HK-2 (cell line): ENCODE data around the gene CD59.
A peak's percentile ranks its signal among the peaks of the same experiment; 100 is the strongest.
"Not testable (repeated sequence)": the region's sequence is repeated elsewhere in the genome, so short reads cannot be mapped to it uniquely, and the experiment has no call there.

Experiments used
- DNase-seq: peaks from one replicate; pipeline ENCODE4 v3.0.0-alpha.2; 2018; ENCODE audit not compliant: unreplicated experiment

Gene CD59

DNA sequence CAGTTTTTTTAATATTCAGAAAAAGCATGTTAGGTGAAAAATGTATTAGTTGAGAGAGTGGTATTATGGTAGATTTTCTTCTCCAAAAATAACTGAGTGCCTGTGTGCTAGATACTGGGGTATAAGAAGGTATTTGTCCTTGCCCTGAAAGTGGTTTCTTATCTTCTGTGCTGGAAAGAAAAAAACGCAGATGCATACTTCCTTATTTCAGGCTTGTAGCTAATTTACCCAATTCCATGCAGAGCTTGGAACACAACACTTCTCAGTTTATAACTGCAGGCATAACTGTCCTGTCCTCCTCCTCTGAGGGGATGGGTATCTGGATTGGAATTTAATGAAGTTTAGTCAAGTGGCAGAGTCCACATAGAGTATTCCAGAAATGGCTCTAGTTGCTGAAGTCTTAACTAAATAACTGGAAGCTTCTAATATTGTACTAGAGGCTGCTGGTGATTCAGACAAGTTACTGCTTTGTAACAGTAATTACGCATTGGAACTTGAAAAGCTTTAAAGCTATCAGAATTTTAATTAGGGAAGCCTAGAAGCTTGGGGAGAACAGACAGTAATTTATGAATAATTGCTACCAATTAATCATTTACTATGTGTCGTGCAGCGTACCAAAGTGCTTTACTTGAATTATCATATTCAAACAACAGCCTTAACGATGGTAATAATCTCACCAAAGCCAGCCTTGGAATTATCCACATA is 22.9 kb downstream of the CD59 start:
- no peak for DNase-seq

DNA sequence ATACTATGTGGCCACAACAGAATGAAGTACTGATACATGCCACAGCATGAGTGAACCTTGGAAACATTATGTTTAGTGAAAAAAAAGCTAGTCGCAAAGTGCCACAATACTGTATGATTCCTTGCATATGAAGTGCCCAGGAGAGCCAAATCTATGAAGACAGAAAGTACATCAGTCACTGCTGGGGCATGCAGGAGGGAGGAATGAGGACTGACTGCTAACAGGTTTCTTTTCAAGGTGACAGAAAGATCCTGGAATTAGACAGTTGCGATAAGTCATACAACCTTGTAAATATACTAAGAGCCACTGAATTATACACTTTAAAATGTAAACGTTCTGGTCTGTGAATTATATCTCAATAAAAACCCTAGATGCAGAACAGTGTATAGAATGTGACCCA is 23.8 kb downstream of the CD59 start:
- DNase-seq: no peak

DNA sequence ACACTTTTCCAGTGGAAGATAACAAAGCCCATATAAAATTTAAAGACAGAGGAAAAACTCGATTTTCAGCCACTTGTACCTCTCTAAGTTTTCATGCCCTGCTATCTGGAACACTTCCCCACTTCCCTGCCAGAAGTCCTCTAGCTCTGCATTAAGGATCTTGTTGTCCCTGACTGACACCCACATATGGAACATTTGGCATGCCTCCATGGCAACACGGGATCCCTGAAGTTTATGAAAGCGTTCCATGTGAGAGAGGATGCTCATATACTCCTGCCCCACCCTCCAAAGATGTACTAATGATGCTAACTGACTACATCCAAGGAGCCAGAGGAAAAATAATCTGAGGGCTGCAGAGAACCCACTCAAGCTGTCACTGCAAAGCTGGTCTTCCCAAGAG is 26.8 kb downstream of the CD59 start:
- no peak for DNase-seq

DNA sequence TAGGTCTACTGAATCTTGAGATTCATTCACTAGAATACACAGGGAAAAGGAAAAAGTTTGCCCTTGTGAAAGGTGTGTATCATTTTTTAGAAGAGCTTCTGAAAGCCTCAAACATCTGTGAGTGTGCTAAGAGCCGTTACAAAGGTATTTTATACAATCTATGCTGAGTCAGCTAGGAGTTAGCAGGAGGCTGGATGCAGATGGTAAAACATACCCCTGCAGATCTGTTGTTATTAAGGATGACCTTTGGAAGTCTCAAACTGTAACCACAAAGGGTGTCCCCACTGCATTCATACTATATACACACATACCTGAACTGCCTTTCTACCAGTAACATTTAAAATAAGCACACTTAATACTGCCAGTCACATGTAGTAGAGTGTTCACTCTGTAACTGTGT is 27.2 kb downstream of the CD59 start:
- no peak for DNase-seq

DNA sequence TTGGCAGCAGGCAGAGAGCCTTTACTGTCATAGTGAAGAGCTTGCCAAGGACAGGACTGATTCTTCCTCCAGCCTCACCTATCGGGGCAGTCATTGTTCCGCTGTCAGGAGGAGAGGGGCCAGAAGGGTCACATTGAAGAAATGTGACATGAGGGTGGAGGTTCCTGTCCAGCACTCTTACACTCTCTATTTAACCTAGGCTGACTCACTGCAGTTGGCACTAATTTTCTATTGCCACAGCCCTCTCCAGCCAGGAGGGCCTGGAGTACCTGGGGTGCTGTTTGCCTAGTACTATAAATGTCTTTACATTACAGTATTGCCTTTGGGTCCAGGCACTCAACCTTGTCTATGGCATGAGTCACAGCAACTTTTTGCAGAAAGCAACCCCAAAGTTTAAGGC is 28.4 kb downstream of the CD59 start:
- not testable (repeated sequence) for DNase-seq

DNA sequence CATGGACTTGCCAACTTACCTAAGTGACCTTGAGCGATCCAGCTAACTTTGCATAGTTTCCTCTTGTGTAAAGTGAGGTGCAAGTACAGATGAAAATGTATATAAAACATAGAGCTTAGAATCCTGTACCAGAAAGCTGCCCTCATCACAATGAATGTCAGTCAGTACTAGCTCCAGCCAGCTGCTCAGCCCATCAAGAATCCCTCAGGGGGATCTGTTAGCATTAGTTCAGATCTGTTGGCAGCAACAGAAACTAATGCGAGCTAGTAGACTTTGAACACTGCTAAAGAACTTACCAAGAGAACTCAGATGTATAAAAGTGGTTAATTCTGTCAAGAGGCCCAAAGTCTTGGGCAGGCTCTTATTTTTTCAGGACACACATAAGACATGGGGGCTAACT is 29.3 kb downstream of the CD59 start:
- no peak for DNase-seq

DNA sequence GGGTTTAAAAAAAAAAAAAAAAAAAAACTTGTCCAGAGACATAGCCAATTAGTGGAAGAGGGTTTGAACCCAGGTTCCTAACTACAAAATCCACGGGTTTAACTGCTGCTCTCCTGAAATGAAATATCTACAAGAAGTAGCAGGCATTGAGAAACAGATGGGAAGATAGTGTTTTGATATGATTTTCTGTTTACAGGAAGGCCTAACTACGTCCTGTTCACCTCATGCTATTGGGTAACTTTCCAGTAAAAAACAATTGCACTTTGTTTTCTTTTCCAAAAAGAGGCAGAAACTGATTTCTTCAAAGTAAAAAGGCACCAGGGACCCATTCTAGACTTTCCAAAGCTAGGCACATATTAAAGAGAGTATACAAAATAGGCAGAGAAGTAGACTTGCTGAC is 29.7 kb downstream of the CD59 start:
- DNase-seq: no peak

DNA sequence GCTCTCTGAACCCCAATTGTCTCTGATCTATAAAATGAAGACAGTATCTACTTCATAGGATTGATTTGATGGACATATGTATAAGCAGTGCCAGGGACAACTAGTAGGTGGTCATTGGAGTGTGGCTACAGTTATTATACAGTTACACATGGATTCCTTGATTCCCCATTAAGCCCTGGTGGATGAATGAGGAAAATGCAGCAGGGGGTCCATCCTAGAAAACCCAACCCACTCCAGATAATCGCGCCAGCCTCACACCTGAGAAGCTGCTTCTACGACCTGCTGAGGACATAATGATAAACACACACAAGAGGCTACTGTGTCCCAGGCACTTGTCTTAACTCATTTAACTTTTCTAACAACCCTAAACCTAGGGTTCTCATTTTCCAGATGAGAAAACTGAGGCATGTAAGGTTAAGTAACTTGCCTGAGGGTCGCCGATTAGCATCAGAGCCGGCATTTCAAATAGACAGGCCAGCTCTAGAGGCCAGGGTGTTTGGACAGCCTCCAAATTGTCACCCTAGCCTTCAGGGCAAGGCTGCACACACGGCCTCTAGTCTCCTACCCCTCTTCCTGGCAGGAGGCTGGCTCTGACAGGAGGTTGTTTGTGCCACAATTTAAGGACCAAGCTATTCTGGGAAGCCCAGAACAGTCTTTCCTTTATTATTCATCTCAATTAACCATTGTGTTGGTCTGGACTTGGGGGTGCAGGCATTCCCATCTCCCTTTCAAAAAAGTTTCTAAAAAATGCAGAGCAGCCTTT is 31.8 kb downstream of the CD59 start:
- DNase-seq: no peak

DNA sequence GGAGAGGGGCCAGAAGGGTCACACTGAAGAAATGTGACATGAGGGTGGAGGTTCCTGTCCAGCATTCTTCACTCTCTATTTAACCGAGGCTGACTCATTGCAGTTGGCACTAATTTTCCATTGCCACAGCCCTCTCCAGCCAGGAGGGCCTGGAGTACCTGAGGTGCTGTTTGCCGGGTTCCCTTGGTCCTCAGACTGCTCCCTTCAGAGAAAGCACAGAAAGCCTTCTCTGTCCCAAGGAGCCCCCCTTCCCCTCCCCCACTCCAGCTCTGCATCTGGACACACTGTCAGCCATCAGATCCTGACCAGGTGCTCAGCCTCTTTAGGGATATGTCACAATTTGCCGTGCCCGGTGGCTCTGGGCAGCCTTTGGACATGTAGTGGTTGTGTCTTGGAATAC is 32.4 kb downstream of the CD59 start:
- no peak for DNase-seq

DNA sequence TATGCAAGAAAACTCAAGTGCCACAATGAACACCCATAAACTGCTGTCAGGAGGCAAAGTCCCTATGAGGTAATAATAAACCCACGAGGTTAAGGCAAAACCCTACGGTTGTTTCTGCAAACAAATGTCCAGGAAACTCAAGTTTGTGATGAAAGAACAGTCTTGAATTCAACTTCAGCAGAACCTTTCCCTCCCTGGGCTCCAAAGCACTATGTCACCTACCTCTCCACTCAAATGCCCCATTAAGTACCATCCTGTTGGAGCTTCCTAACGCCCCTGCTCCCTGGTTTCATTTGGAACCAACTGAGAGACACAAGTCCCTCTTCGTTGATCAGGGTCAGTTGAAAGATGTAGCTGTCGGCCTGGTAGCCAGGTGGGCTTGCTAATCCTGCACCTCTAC is 33.0 kb downstream of the CD59 start:
- no peak for DNase-seq

DNA sequence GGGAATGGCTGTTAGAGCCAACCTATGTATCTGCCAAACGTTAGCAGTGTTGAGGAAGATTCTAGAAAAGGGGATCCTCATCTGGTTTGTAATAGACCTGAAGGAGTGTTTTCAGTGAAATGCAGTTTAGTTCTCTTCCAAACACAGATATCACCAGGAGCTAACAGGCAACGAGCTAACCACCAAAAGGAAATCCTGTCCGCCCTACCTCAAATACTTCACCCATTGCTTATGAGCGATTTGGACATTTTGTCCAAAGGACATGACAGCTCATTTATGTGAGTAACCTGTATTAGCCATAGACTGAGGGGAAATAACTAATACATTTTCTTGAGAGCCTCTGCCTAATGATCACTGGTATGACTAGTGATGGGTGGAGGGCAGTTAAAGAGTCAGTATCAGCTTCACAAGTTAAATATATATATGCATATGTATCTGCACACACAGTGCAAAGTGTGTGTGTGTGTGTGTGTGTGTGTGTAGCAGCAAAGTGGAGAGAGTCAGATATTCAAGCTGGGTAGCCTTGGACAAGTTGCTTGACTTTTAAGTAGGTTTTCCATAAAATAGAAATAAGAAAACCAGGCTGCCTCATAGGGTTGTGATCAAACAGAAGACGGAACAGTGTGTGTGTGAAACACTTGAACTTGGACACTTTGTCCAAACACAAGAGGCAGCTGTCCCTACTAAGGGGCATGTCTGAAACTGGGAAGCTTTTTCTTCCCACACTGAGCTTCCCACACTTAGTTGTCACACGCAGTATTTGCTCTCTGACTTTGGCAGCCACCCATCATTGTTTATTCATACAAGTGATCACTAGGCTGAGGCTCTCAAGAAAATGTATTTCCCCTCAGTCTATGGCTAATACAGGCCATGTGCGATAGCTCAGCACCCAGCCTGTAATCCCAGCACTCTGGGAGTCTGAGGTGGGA is 34.7 kb downstream of the CD59 start:
- DNase-seq: no peak

DNA sequence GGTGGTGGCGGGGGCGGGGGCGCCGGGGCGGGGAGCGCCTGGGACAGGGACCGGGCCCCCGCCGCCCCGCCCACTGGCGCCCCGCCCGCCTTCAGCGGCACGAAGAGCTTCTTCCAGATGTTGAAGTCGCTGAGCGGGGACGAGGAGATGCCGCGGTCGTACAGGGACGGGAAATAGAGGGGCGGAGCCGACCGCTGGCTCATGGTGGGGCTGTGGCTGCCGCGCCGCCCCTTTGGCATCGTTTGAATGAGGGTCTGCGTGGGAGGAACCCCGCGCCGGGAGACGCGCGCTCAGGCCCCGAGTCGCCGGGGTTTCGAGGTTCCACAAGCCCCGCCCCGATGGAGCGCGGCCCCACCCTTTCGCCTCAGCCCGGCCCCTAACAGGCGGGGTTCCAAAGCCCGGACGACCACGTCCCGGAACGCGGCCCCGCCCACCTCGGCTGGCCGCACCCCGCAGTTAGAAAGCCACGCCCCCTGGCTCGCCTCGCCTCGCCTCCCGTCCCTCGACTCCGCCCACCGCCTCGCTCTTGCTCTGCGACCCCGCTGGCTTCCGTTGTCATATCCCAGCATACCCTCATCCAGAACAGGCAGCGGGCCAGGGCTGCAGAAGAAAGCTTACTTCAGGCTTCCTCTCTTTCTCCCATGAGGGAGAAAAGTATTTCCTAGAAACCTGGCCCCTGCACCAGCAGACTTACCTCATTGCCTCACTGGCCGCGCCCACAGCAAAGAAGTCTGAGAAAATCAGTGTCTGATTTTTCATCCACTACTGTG is 35.5 kb downstream of the CD59 start, which contains the start of gene C11orf91:
Gene C11orf91 (minus strand): TSS at position 325 of the 770 bp plus-strand sequence. CDS start 86 bp downstream, at position 239.
- DNase-seq: peak; percentile 89

DNA sequence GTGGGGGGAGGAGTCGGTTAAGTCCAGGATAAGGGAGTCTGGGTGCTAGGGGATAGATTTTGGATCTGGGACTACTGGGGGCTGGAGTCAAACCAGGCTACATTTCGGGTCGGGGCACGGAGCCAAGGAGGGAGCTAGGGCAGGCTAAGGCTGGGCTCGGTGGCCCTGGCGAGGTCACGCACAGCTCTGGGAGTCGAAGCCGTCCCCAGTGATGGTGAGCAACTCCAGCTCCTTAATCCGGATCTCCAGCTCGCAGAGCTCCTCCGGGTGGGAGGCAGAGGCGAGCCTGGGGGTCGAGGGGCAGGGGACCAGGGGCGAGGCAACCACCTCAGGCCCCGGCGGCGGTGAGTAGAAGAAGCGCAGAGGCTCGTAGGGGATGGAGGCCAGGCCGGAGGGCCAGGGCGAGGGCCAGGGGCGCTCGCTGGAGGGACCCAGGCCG is 36.1 kb downstream of the CD59 start:
- DNase-seq: no peak

DNA sequence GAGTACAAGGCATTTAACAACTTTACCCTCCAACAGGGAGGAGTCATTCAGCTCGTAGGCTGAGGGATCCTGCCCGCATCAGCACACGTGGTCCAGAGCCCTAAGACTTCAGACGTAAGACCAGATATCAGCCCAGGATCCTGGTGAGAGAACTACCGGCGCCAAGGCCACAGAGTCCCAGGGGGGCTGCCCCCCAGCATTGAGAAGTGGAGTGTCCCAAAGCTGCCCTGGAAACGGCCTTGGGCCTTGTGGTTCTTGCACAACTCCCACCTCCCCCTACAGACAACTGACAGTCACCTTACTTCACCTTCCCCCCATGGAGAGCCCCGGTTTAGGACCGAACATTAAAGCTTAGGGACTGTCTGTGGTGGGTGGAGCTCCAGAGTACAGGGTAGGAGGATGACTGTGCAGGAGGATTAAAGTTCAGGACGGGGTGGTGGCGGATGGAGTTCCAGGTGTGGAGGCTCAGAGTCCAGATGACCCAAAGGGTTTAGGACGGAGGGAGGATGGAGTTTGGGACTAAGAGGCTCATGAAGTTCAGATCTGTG is 36.6 kb downstream of the CD59 start:
- no peak for DNase-seq

DNA sequence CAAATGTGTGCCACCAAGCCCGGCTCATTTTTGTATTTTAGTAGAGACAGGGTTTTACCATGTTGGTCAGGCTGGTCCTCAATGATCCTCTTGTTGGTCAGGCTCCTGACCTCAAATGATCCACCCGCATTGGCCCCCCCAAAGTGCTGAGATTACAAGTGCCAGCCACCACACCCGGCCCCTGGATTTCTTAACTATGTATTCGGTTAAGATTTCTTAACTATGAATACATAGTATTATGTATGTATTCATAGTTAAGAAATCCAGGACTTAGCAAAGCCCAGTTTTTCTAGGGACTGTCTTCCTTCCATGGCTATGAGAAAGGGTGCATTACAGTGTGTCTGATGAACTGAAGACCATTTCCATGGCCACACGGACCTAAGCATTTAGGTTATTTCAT is 37.3 kb downstream of the CD59 start:
- DNase-seq: no peak

DNA sequence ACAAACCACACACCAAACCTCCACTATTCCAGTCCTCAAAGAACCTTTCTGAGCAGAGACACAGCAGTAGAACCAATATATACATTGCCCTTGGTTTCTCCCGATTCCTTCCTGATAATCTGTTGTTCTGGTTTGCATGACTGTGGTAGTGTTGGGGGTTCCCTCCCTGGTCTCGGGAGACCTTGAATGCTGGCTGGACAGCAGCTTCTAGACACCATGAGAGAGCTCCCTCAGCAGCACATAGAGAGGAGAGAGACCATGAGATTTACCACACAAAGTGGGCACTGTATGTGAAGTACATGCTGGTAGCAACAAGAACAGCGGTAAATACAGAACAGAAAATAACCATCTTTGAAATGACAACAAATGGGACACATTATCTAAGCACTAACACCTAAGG is 38.2 kb downstream of the CD59 start:
- DNase-seq: no peak

DNA sequence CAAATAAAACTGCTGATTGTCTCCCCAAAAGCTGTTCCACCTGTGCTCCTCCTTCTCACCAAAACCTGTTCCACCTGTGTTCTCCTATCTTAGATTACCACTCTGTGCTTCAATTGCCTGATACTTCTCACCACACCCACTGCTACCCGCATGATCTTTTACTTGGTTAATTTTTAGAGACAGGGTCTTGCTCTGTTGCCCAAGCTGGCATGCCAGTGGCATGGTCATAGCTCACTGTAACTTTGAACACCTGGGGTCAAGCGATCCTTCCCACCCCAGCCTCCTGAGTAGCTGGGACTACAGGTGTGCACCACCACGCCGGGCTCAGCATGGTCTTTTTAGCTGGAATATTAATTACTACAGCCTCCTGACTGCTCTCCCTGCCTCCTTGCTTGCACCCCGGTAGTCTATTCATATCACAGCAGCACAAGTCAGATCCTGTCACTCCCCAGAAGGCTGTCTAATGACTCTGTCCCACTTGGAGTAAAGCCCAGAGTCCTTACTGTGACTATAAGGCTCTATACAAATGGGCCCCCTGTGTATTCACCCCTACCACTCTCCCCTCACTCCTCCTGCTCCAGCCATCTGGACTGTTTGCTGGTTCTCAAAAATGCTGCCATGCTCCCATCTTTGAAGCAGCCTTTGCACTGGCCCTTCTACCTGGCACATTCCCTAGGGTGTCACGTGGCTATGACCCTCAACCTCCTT is 39.1 kb downstream of the CD59 start:
- DNase-seq: no peak

DNA sequence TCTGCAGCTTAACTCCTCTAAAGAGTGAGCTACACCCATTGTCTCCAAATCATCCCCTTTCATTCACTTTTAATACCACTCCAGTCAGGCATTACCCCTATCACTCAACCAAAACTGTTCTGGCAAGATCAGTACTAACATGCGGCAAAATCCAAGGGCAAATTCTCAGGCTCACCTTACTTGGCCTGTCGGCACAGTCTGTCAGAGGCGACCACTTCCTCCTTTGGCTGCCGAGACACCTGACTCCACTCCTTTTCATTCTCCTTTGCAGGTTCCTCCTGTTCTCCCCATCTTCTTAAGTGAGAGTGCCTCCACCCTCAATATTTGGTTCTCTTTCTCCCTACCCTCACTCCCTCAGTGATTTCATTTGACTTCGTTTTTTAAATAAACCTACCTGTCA is 39.8 kb downstream of the CD59 start:
- no peak for DNase-seq

DNA sequence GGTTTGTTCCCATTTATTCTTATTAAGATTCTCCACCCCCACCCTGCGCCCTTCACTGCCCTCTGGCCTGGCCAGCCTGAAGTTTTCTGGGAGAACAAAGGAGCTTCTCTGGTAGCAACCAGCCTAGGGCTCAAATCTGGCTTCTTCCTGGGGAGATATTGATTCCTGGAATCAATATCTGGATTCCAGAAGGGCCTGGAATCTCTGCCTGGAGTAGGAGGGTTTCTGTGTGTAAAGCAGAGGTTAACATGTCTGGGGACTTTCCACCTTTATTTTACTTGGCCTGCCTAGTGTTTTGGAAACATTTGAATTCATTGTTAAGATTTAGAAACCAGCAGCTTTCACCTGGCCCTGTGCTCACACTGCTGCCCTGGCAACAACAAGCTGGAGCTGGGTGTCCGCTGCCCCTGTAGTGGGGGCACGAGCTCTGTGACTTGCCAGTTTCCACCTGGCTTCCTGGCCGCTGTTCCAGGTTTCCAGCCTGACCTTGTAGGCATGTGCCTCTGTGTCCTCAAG is 41.1 kb downstream of the CD59 start:
- DNase-seq: no peak

DNA sequence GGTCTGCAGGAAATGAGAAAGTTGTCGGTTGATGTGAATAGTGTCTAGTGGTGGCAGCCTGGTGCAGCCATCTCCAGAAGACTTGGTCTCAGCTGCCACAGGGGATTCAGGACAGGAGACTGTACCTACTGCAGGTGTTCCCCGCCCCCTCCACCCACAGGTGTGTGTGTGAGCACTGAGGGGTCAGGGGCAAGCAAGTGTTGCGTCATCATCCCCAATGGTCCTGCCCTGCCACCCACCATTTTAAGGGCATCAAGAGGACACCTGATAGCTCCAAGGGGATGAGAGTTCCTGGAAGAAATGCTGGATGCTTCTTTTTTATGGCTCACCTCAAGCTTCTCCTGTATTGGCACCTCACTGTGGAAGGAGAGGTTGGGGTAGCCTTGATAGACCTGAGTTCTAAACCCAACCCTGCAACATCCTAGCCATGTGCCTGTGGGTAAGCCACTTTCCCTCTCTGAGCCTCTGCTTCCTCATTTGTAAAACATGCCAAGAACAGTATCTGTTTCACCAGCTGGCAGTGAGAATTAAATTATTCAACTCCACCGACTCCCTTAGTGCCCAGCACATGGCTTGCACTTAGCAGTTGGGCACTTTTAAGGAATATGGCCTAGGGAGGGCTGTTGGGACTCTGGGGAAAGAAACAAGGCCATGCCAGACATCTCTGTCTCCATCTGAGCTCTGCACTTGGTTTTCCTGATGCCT is 41.7 kb downstream of the CD59 start:
- DNase-seq: no peak
